ENCODE measurements around the gene MACROD1. TPM values are rescaled to one million over a fixed set of nuclear protein-coding genes. Genes with fewer than 3 reads are reported as not detected.
A peak's percentile ranks its signal among the peaks of the same experiment; 100 is the strongest.

The MACROD1 gene
- total and polyA plus RNA-seq, 2 of the 13 experiments (the other 11 are each of a cell fraction or from before 2014, with no cell fraction given): 23.1 to 34.5 TPM

GRCh38 chr11:64007160-64007628, 158.7 kb downstream of the MACROD1 start (continued):
- TF ChIP-seq ZNF362 (CRISPR knock-in tag; IDR thresholded peaks at IDR 0.05; ENCODE audit: borderline replicate concordance): no peak
- no peak for TF ChIP-seq CERS6 (CRISPR knock-in tag; IDR thresholded peaks at IDR 0.05)
- TF ChIP-seq ZNF691 (CRISPR knock-in tag; IDR thresholded peaks at IDR 0.05; ENCODE audit: borderline replicate concordance, low read depth): 0 out of 2 replicates have a peak, but pooled peaks have one; percentile 20
- no peak for TF ChIP-seq ZNF704 (CRISPR knock-in tag; IDR thresholded peaks at IDR 0.05; ENCODE audit: borderline replicate concordance)
- TF ChIP-seq ZNF782 (CRISPR knock-in tag; IDR thresholded peaks at IDR 0.05; ENCODE audit: borderline replicate concordance): 0 out of 2 replicates have a peak, but pooled peaks have one; percentile 14
- TF ChIP-seq ZNF556 (CRISPR knock-in tag; IDR thresholded peaks at IDR 0.05; ENCODE audit: borderline replicate concordance): no peak
- TF ChIP-seq SRF (IDR thresholded peaks at IDR 0.05; ENCODE audit: low read depth, low read length): no peak
- no peak for TF ChIP-seq RNF219 (CRISPR knock-in tag; IDR thresholded peaks at IDR 0.05)
- TF ChIP-seq HINFP (CRISPR knock-in tag; IDR thresholded peaks at IDR 0.05; ENCODE audit: low read depth): no peak
- no peak for TF ChIP-seq NFRKB (IDR thresholded peaks at IDR 0.05)
- 0 out of 2 replicates have a peak, but pooled peaks have one; percentile 29 for TF ChIP-seq MYC (CRISPR knock-in tag; IDR thresholded peaks at IDR 0.05; ENCODE audit: borderline replicate concordance)
- peak; percentile 7 for TF ChIP-seq RBM39 (IDR thresholded peaks at IDR 0.05; ENCODE audit: low read depth, low read length, poor library complexity, severe bottlenecking)
- no peak for TF ChIP-seq FUBP1 (CRISPR knock-in tag; IDR thresholded peaks at IDR 0.05; ENCODE audit: borderline replicate concordance)
- no peak for TF ChIP-seq ZNF768 (CRISPR knock-in tag; IDR thresholded peaks at IDR 0.05)
- TF ChIP-seq HNF4A (CRISPR knock-in tag; IDR thresholded peaks at IDR 0.05): no peak
- no peak for TF ChIP-seq ZBTB46 (CRISPR knock-in tag; IDR thresholded peaks at IDR 0.05; ENCODE audit: borderline replicate concordance)

Measured in HepG2 (cell line).